ENCODE data around the gene RNLS.

RNLS gene

GRCh38 chr10:88536437-88536836, 46.7 kb downstream of the RNLS start:
- Mint-ChIP-seq H3K4me3 (no peak overlapping the region), H3K27ac (no peak overlapping the region), H3K36me3 (no peaks in the 10 kb centered on the region), H3K4me1 (no peaks in the 10 kb centered on the region), H3K9me3 (no peaks in the 10 kb centered on the region)
- DNase-seq (ENCODE audit: low spot score in 2 of 2) (no peak), ATAC-seq (no peak)

GRCh38 chr10:88534072-88534665, 48.9 kb downstream of the RNLS start:
- Mint-ChIP-seq H3K4me3 (no peak overlapping the region), H3K4me1 (no peaks in the 10 kb centered on the region), H3K9me3 (no peaks in the 10 kb centered on the region), H3K36me3 (no peaks in the 10 kb centered on the region), H3K27ac (no peak overlapping the region)
- ATAC-seq (no peak), DNase-seq (ENCODE audit: low spot score in 2 of 2) (no peak)

GRCh38 chr10:88531392-88532052, 51.6 kb downstream of the RNLS start:
- Mint-ChIP-seq H3K27ac (no peak overlapping the region), H3K4me1 (no peaks in the 10 kb centered on the region), H3K36me3 (no peaks in the 10 kb centered on the region), H3K9me3 (no peaks in the 10 kb centered on the region), H3K4me3 (no peak overlapping the region)
- DNase-seq (ENCODE audit: low spot score in 2 of 2): no peak
- no peak for ATAC-seq

- H3K9me3 Mint-ChIP-seq: no peaks in the 10 kb centered on the region
- H3K27ac Mint-ChIP-seq: no peak overlapping the region
- H3K4me1 Mint-ChIP-seq: no peaks in the 10 kb centered on the region
- H3K36me3 Mint-ChIP-seq: no peaks in the 10 kb centered on the region
- no peak for ATAC-seq
- no peak overlapping the region for H3K4me3 Mint-ChIP-seq
- no peak for DNase-seq (ENCODE audit: low spot score in 2 of 2)
Observed at GRCh38 chr10:88530629-88531391, 52.3 kb downstream of the RNLS start.

- Mint-ChIP-seq H3K4me1 (no peaks in the 10 kb centered on the region), H3K36me3 (no peaks in the 10 kb centered on the region), H3K4me3 (no peak overlapping the region), H3K9me3 (no peaks in the 10 kb centered on the region), H3K27ac (no peak overlapping the region)
- ATAC-seq: no peak
- no peak for DNase-seq (ENCODE audit: low spot score in 2 of 2)
Observed at GRCh38 chr10:88530093-88530492, 53.0 kb downstream of the RNLS start.

- ATAC-seq (no peak), DNase-seq (ENCODE audit: low spot score in 2 of 2) (no peak)
- Mint-ChIP-seq H3K4me3 (no peak overlapping the region), H3K9me3 (no peaks in the 10 kb centered on the region), H3K36me3 (no peaks in the 10 kb centered on the region), H3K27ac (no peak overlapping the region), H3K4me1 (no peaks in the 10 kb centered on the region)
Observed at GRCh38 chr10:88528806-88529570, 54.1 kb downstream of the RNLS start.

GRCh38 chr10:88528201-88528600, 54.9 kb downstream of the RNLS start:
- ATAC-seq (no peak), DNase-seq (ENCODE audit: low spot score in 2 of 2) (no peak)
- Mint-ChIP-seq H3K36me3 (no peaks in the 10 kb centered on the region), H3K27ac (no peak overlapping the region), H3K4me3 (no peak overlapping the region), H3K9me3 (no peaks in the 10 kb centered on the region), H3K4me1 (no peaks in the 10 kb centered on the region)

- DNase-seq (ENCODE audit: low spot score in 2 of 2) (no peak), ATAC-seq (no peak)
- Mint-ChIP-seq H3K9me3 (no peaks in the 10 kb centered on the region), H3K4me3 (no peak overlapping the region), H3K27ac (no peak overlapping the region), H3K36me3 (no peaks in the 10 kb centered on the region), H3K4me1 (no peaks in the 10 kb centered on the region)
Observed at GRCh38 chr10:88527245-88527644, 55.9 kb downstream of the RNLS start.

- Mint-ChIP-seq H3K27ac (no peak overlapping the region), H3K9me3 (no peaks in the 10 kb centered on the region), H3K4me3 (no peak overlapping the region), H3K4me1 (no peaks in the 10 kb centered on the region), H3K36me3 (no peaks in the 10 kb centered on the region)
- ATAC-seq (no peak), DNase-seq (ENCODE audit: low spot score in 2 of 2) (no peak)
Observed at GRCh38 chr10:88526501-88527105, 56.5 kb downstream of the RNLS start.

GRCh38 chr10:88525371-88526069, 57.6 kb downstream of the RNLS start:
- DNase-seq (ENCODE audit: low spot score in 2 of 2): no peak
- no peaks in the 10 kb centered on the region for H3K4me1 Mint-ChIP-seq
- ATAC-seq: no peak
- H3K9me3 Mint-ChIP-seq: no peaks in the 10 kb centered on the region
- H3K36me3 Mint-ChIP-seq: no peaks in the 10 kb centered on the region
- no peak overlapping the region for H3K4me3 Mint-ChIP-seq
- H3K27ac Mint-ChIP-seq: no peak overlapping the region

- ATAC-seq: no peak
- Mint-ChIP-seq H3K36me3 (no peaks in the 10 kb centered on the region), H3K4me1 (no peaks in the 10 kb centered on the region)
Observed at GRCh38 chr10:88523739-88524400, 59.2 kb downstream of the RNLS start.

GRCh38 chr10:88522715-88523114, 60.4 kb downstream of the RNLS start:
- DNase-seq (ENCODE audit: low spot score in 2 of 2) (no peak), ATAC-seq (no peak)
- H3K36me3 Mint-ChIP-seq: no peaks in the 10 kb centered on the region
- no peak overlapping the region for H3K4me3 Mint-ChIP-seq
- H3K9me3 Mint-ChIP-seq: no peaks in the 10 kb centered on the region
- no peak overlapping the region for H3K27ac Mint-ChIP-seq
- H3K4me1 Mint-ChIP-seq: no peaks in the 10 kb centered on the region

More at GRCh38 chr10:88523739-88524400, 59.2 kb downstream of the RNLS start:
- Mint-ChIP-seq H3K4me3 (no peak overlapping the region), H3K27ac (no peak overlapping the region), H3K9me3 (no peaks in the 10 kb centered on the region)
- no peak for DNase-seq (ENCODE audit: low spot score in 2 of 2)

- DNase-seq (ENCODE audit: low spot score in 2 of 2): no peak
- no peaks in the 10 kb centered on the region for H3K4me1 Mint-ChIP-seq
- H3K9me3 Mint-ChIP-seq: no peaks in the 10 kb centered on the region
- H3K27ac Mint-ChIP-seq: no peak overlapping the region
- no peak for ATAC-seq
- no peaks in the 10 kb centered on the region for H3K36me3 Mint-ChIP-seq
- no peak overlapping the region for H3K4me3 Mint-ChIP-seq
Observed at GRCh38 chr10:88521791-88522190, 61.3 kb downstream of the RNLS start.

- ATAC-seq: no peak
- no peak overlapping the region for H3K4me3 Mint-ChIP-seq
- no peak for DNase-seq (ENCODE audit: low spot score in 2 of 2)
- no peaks in the 10 kb centered on the region for H3K9me3 Mint-ChIP-seq
- H3K36me3 Mint-ChIP-seq: no peaks in the 10 kb centered on the region
- no peak overlapping the region for H3K27ac Mint-ChIP-seq
- H3K4me1 Mint-ChIP-seq: no peaks in the 10 kb centered on the region
Observed at GRCh38 chr10:88515235-88515634, 67.9 kb downstream of the RNLS start.

Data from stimulated activated effector memory CD8-positive, alpha-beta T cell treated with anti-CD3 and anti-CD28 coated beads, Interleukin-12 subunit alpha, Interleukin-12 subunit beta, amount 100 ng/mL, for 72 hours (primary cell).